Endometrium (tissue), 2 donors: ENCODE results near the gene CLK1.

Experiments
- FAIRE-seq: peaks from 2 replicates; lab custom pipeline; 2012; peaks lifted over from hg19 to GRCh38; lab: Jason Lieb, UNC
- donor health status: control.
- donor health status: control.

CLK1 gene

DNA sequence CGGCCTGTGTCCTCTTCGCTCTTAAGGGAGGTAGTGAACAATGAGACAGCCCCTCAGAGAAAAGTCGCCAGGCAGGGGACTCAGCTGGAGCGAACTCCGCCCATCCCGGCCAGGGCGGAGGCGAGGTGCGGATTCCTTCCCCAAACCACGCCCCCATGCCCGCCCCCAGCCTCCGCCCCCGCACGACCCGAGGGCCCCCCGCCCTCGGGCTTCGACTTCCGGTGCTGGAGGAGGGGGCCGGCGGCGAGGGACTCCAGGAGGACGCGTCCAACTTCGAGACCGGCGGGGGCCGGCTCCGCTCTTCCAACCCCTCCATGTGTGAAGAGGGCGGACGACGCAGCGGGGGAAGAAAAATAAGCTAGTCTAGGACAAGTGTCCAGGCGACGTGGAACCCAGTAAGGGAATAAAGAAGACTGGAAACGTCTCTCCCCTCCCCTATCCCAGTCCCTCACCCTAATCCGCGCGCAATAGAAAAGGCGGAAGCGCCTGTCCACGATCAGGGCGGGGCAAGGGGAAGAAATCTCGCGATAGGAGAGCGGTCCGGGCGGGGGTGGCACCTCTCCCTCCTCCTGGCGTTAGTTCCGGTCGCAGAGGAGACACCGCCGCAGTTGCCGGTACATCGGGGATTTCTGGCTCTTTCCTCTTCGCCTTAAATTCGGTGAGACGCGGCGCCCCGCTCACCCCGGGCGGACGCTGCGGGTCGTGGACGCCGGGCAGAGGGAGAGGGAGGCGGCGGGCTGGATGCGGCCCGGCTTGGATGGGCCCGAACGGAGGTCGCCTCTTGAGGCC is 52.9 kb downstream of the CLK1 start, which contains the start of gene BZW1:
BZW1 (plus strand) TSS at position 578 of the 789 bp plus-strand sequence. CDS start 1,308 bp downstream, outside the sequence.
- peak; percentile 46 for FAIRE-seq

GRCh38 chr2:200810998-200811332 is 53.5 kb downstream of the CLK1 start:
- no peak for FAIRE-seq

DNA sequence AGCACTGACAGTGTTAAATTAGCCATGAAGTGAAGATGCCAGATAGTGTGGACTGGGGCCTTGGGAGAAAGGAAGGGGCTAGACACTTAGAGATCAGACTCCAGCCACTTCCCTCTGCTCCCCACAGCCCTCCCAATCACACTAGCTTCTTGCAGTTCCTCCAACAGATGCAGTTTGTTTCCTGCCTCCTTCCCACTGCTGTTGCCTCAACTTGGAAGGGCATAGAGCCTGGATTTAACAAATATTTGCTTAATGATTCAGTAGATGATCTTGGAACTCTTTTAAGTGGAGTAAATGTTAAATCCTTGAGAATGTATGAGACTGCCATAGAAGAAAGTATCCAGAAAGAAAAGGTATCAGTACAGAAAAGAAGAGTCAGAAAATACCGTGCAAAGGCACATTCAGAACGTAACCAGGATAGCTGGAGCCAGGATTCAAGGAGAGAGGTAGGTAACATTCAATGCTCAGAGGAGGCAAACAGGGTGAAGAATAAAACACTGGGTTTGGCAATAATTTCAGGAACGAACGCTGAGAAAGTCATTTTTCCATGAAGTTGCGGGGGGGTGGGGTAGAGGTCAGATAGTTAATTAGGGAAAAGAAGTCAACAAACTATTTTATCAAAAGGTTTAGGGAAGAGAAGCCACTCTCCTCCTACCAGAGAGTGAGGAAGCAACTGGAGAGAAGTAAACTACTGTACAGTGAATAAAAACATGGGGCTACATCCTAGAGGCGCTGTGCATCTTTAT is 54.0 kb downstream of the CLK1 start:
- no peak for FAIRE-seq

DNA sequence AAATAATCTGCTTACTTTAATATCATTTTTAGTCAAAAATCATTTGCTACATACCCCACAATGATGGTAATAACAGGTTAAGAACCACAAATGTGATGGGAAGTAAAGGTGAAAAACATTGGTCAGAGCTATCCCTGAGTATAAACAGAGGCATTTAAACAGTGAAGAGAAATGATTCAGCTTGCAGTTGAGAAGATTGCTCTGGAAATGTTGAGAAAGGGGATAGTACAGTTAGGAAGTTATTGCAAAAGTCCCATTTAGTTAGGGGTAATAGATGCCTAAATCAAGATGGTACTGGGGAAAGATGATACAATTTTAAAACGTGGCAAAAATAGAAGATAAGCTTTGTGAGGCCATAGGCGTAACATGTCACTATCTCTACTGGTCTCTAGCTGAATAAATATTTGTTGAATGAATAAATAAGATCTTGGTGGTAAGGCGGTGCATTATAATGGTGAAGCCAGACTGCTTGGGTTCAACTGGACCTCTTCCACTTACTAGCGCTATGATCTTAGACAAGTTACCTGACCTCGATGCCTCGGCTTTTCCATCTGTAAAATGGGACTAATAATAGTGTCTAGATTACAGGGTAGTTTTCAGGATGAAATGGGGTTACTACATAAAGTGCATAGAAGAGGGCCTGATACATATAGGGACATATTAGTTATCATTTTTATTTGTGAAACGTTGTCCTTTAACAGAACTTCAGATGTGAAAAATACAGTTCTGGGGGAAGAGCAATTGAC is 54.8 kb downstream of the CLK1 start:
- FAIRE-seq: no peak
